A673 (cell line): Measurements from ENCODE around the gene CTSC.

Source experiments
- EZH2 ChIP-seq: fragments of 200-600 bp; sonication (generic); IDR thresholded peaks from 2 replicates; pipeline ENCODE4 v1.6.1; 2017; ENCODE audit warnings: borderline replicate concordance, low read depth, mild to moderate bottlenecking, mixed read lengths, antibody characterized with exemption, low read length; ENCODE audit not compliant: poor library complexity, severe bottlenecking
- TF ChIP-seq, protein P1 (sequence below): fragments of 300-800, 200-600 bp; sonication (generic); conservative IDR thresholded peaks from 2 replicates; pipeline ENCODE4 v1.5.1; 2017; ENCODE audit warnings: low read depth, mild to moderate bottlenecking, antibody characterized with exemption, low read length, moderate library complexity, mixed read lengths

DNA sequence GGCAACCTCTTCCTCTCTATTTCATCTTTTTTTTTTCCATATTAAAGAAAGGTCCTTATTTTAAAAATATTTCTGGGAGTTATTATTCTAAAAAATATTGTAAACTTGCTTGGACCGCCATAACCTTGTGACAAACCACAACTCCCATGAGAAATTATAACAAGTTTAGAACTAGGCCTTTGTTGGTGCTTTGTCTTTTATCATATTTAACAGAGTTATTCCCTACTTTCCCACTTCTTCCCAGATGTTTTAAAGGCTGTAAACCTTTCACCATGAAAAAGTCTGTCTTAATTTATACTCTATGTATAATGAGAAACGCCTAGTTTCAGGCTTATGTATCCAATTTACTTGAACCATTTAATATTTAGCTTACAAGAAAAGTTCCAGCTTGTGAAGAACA is 3.7 kb downstream of the CTSC start:
- TF ChIP-seq, protein P1, sequence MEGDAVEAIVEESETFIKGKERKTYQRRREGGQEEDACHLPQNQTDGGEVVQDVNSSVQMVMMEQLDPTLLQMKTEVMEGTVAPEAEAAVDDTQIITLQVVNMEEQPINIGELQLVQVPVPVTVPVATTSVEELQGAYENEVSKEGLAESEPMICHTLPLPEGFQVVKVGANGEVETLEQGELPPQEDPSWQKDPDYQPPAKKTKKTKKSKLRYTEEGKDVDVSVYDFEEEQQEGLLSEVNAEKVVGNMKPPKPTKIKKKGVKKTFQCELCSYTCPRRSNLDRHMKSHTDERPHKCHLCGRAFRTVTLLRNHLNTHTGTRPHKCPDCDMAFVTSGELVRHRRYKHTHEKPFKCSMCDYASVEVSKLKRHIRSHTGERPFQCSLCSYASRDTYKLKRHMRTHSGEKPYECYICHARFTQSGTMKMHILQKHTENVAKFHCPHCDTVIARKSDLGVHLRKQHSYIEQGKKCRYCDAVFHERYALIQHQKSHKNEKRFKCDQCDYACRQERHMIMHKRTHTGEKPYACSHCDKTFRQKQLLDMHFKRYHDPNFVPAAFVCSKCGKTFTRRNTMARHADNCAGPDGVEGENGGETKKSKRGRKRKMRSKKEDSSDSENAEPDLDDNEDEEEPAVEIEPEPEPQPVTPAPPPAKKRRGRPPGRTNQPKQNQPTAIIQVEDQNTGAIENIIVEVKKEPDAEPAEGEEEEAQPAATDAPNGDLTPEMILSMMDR: no peak
- TF ChIP-seq EZH2: no peak
